PC-9 (cell line): ENCODE results near the gene TPP1. TPM values are rescaled to one million over a fixed set of nuclear protein-coding genes. Genes with fewer than 3 reads are reported as not detected.

Experiments
- BruUV-seq: library from RNA; stranded (reverse); fragments of 400-500 nt; replicated peaks from 2 replicates; lab custom pipeline; 2021; lab: Mats Ljungman, UMichigan
- CTCF ChIA-PET: fragments of 300-600 bp; sonication (Branson Sonifier 250); formaldehyde crosslinking; loops from one replicate; lab custom pipeline; 2022; ENCODE audit warnings: antibody characterized with exemption; lab: Charles Lee
- POLR2A ChIA-PET: fragments of 300-600 bp; sonication (Branson Sonifier 250); formaldehyde crosslinking; loops from one replicate; lab custom pipeline; 2022; ENCODE audit warnings: antibody characterized with exemption; ENCODE audit not compliant: unreplicated experiment; lab: Charles Lee
- DNase-seq, 2 experiments: peaks; one replicate each; pipeline versions ENCODE4 v3.0.0 to v3.0.0-alpha.2; 2015 to 2022; ENCODE audit warnings: mixed read lengths in 1 of 2
- H2AFZ ChIP-seq: fragments of 200-600 bp; sonication (generic); 2 replicates; pipeline ENCODE4 v1.8.1; 2017; ENCODE audit warnings: antibody characterized with exemption
- H3F3A ChIP-seq: fragments of 200-600 bp; sonication (generic); 2 replicates; pipeline ENCODE4 v1.8.1; 2017; ENCODE audit warnings: antibody characterized with exemption, mild to moderate bottlenecking, low read depth; ENCODE audit not compliant: insufficient read depth
- H3K27ac ChIP-seq: fragments of 200-600 bp; sonication (generic); 2 replicates; pipeline ENCODE4 v1.6.1; 2016; ENCODE audit warnings: mixed run types
- H3K27me3 ChIP-seq: fragments of 200-600 bp; sonication (generic); 2 replicates; pipeline ENCODE4 v1.6.1; 2016; ENCODE audit warnings: low read depth, mixed run types; ENCODE audit not compliant: insufficient read depth
- H3K36me3 ChIP-seq: fragments of 200-600 bp; sonication (generic); 2 replicates; pipeline ENCODE4 v1.6.1; 2016; ENCODE audit warnings: low read depth, mixed run types
- H3K4me1 ChIP-seq: fragments of 200-600 bp; sonication (generic); replicated peaks from 2 replicates; pipeline ENCODE4 v1.6.1; 2016; ENCODE audit warnings: mixed run types; ENCODE audit not compliant: insufficient read depth
- H3K4me2 ChIP-seq: fragments of 200-600 bp; sonication (generic); 2 replicates; pipeline ENCODE4 v1.6.1; 2017; ENCODE audit warnings: mixed run types
- H3K4me3 ChIP-seq: fragments of 200-600 bp; sonication (generic); 2 replicates; pipeline ENCODE4 v1.6.1; 2016; ENCODE audit warnings: mixed run types
- H3K79me2 ChIP-seq: fragments of 200-600 bp; sonication (generic); 2 replicates; pipeline ENCODE4 v1.6.1; 2017; ENCODE audit warnings: low read depth, mixed run types
- H3K9me2 ChIP-seq: fragments of 200-600 bp; sonication (generic); 2 replicates; pipeline ENCODE4 v1.8.1; 2017; ENCODE audit warnings: mild to moderate bottlenecking; ENCODE audit not compliant: insufficient read depth
- H3K9me3 ChIP-seq: fragments of 200-600 bp; sonication (generic); 2 replicates; pipeline ENCODE4 v1.8.1; 2016; ENCODE audit warnings: low read depth; ENCODE audit not compliant: insufficient read depth
- H4K20me1 ChIP-seq: fragments of 200-600 bp; sonication (generic); 2 replicates; pipeline ENCODE4 v1.8.1; 2017; ENCODE audit not compliant: insufficient read depth
- CTCF ChIP-seq: fragments of 200-600 bp; sonication (generic); conservative IDR thresholded peaks from 2 replicates; pipeline ENCODE4 v1.6.1; 2017; ENCODE audit warnings: mixed run types, antibody characterized with exemption, mild to moderate bottlenecking, moderate library complexity
- EZH2 ChIP-seq: fragments of 200-600 bp; sonication (generic); IDR thresholded peaks from 2 replicates; pipeline ENCODE4 v1.8.0; 2017; ENCODE audit warnings: antibody characterized with exemption, low read depth
- intact Hi-C: fragments of 100-400 bp; cut with micrococcal nuclease; formaldehyde crosslinking; loops from one replicate; pipeline ENCODE4 v1.10.0; 2022; ENCODE audit not compliant: unreplicated experiment
- total RNA-seq: library from RNA; stranded (reverse); gene quantifications from 2 replicates; pipeline ENCODE4 v1.2.3, GENCODE V29; 2021

TPP1 gene
- total RNA-seq, 1 experiment from 2014 or later: 31.4 TPM

- POLR2A ChIA-PET: no interaction called here
- intact Hi-C loops: no loop called here
- H3K4me1 ChIP-seq: no peaks in the 10 kb centered on the region
- no peak for DNase-seq
- no peak overlapping the region for H2AFZ ChIP-seq
- no peaks in the 10 kb centered on the region for H3K79me2 ChIP-seq
- no peak overlapping the region for H3K4me3 ChIP-seq
- no peak overlapping the region for H3K4me2 ChIP-seq
- H4K20me1 ChIP-seq: no peaks in the 10 kb centered on the region
- H3F3A ChIP-seq: no peaks in the 10 kb centered on the region
- CTCF ChIA-PET: no interaction called here
- no peaks in the 10 kb centered on the region for H3K9me3 ChIP-seq
- H3K9me2 ChIP-seq: no peaks in the 10 kb centered on the region
- H3K36me3 ChIP-seq: no peaks in the 10 kb centered on the region
- H3K27me3 ChIP-seq: peaks cover 2% of the 10 kb centered on the region; the same call in 1 of the 2 replicates
- TF ChIP-seq EZH2 (no peak), CTCF (no peak)
- no peak overlapping the region for H3K27ac ChIP-seq
- no TSS peak for BruUV-seq
Observed at GRCh38 chr11:6650104-6650503, 30.9 kb upstream of the TPP1 start.

- no peaks in the 10 kb centered on the region for H3F3A ChIP-seq
- ChIA-PET POLR2A (interaction anchor here (0.5 kb wide), 1 partner anchor 16 kb away, joined by 8 read pairs; no protein-coding TSS in a partner anchor), CTCF (no interaction called here)
- no peak overlapping the region for H2AFZ ChIP-seq
- H3K27ac ChIP-seq: no peak overlapping the region
- H3K9me2 ChIP-seq: no peaks in the 10 kb centered on the region
- no peaks in the 10 kb centered on the region for H3K4me1 ChIP-seq
- H3K4me3 ChIP-seq: no peak overlapping the region
- H3K27me3 ChIP-seq: peaks cover 2% of the 10 kb centered on the region; the same call in 1 of the 2 replicates
- no TSS peak for BruUV-seq
- H3K36me3 ChIP-seq: no peaks in the 10 kb centered on the region
- no peak for DNase-seq
- TF ChIP-seq CTCF (no peak), EZH2 (no peak)
- no peak overlapping the region for H3K4me2 ChIP-seq
- H3K79me2 ChIP-seq: no peaks in the 10 kb centered on the region
- intact Hi-C loops: no loop called here
- H4K20me1 ChIP-seq: no peaks in the 10 kb centered on the region
- no peaks in the 10 kb centered on the region for H3K9me3 ChIP-seq
Observed at GRCh38 chr11:6648501-6648900, 29.3 kb upstream of the TPP1 start.

- Histone ChIP-seq H3K27ac (no peak overlapping the region), H3K79me2 (no peaks in the 10 kb centered on the region), H3K27me3 (peaks cover 2% of the 10 kb centered on the region; the same call in 1 of the 2 replicates), H2AFZ (no peak overlapping the region), H3K9me3 (no peaks in the 10 kb centered on the region), H3K36me3 (no peaks in the 10 kb centered on the region), H3F3A (no peaks in the 10 kb centered on the region), H3K4me3 (no peak overlapping the region), H3K4me2 (no peak overlapping the region), H3K4me1 (no peaks in the 10 kb centered on the region), H3K9me2 (no peaks in the 10 kb centered on the region), H4K20me1 (no peaks in the 10 kb centered on the region)
- no peak for DNase-seq
- ChIA-PET CTCF (no interaction called here), POLR2A (no interaction called here)
- BruUV-seq: no TSS peak
- intact Hi-C loops: no loop called here
- TF ChIP-seq EZH2 (no peak), CTCF (no peak)
Observed at GRCh38 chr11:6647836-6648235, 28.6 kb upstream of the TPP1 start.
